Panc1 (cell line): ENCODE measurements around the gene RFC1. TPM values are rescaled to one million over a fixed set of nuclear protein-coding genes. Genes with fewer than 3 reads are reported as not detected.

Source experiments
- ATAC-seq: fragments of 200-7000 bp; cut with Tn5 transposase; 2 replicates; pipeline ENCODE4 v1.9.1; 2020; ENCODE audit warnings: mild to moderate bottlenecking, moderate library complexity
- BruUV-seq: library from RNA; stranded (reverse); fragments of 400-500 nt; replicated peaks from 2 replicates; lab custom pipeline; 2021; lab: Mats Ljungman, UMichigan
- CTCF ChIA-PET: fragments of 300-600 bp; sonication (Branson Sonifier 250); formaldehyde crosslinking; loops from one replicate; lab custom pipeline; 2022; ENCODE audit warnings: antibody characterized with exemption; lab: Charles Lee
- POLR2A ChIA-PET: fragments of 300-600 bp; sonication (Branson Sonifier 250); formaldehyde crosslinking; loops from one replicate; lab custom pipeline; 2022; ENCODE audit warnings: antibody characterized with exemption; lab: Charles Lee
- DNase-seq: peaks from one replicate; pipeline ENCODE4 v3.0.0-alpha.2; 2010; ENCODE audit warnings: low read depth, low spot score
- H3K27ac ChIP-seq: 2 replicates; pipeline ENCODE4 v1.5.1; 2011; ENCODE audit warnings: mild to moderate bottlenecking, low read length, inconsistent platforms
- H3K27me3 ChIP-seq: fragments of 200-500 bp; sonication (Bioruptor generic); 2 replicates; pipeline ENCODE4 v1.6.0; 2014; ENCODE audit warnings: low read length, inconsistent platforms; ENCODE audit not compliant: control insufficient read depth, insufficient read depth
- H3K36me3 ChIP-seq: fragments of 200-500 bp; sonication (Bioruptor generic); 2 replicates; pipeline ENCODE4 v1.5.1; 2014; ENCODE audit warnings: inconsistent platforms, mild to moderate bottlenecking, low read length, moderate library complexity; ENCODE audit not compliant: control insufficient read depth, insufficient read depth
- H3K4me1 ChIP-seq: 2 replicates; pipeline ENCODE4 v1.5.1; 2011; ENCODE audit warnings: inconsistent platforms, mild to moderate bottlenecking, low read length, moderate library complexity; ENCODE audit not compliant: control insufficient read depth, insufficient read depth
- H3K4me3 ChIP-seq, 2 experiments: 2 replicates each; pipeline ENCODE4 v1.5.1; 2011 to 2012; ENCODE audit warnings: low read depth in 2 of 2, low read length in 2 of 2, mild to moderate bottlenecking in 2 of 2, inconsistent platforms in 1 of 2, moderate library complexity in 1 of 2
- H3K9me3 ChIP-seq: fragments of 200-500 bp; sonication (Bioruptor generic); 2 replicates; pipeline ENCODE4 v1.5.1; 2014; ENCODE audit warnings: low read depth, mild to moderate bottlenecking, inconsistent platforms, low read length, moderate library complexity; ENCODE audit not compliant: control insufficient read depth, insufficient read depth
- POLR2AphosphoS5 ChIP-seq: IDR thresholded peaks from 2 replicates; pipeline ENCODE4 v1.6.1; 2012; ENCODE audit warnings: mild to moderate bottlenecking, low read depth, low read length, moderate library complexity
- SIN3A ChIP-seq: IDR thresholded peaks from 2 replicates; pipeline ENCODE4 v1.6.1; 2012; ENCODE audit warnings: low read depth, mild to moderate bottlenecking, low read length, moderate library complexity, borderline replicate concordance; ENCODE audit not compliant: insufficient read depth
- TCF7L2 ChIP-seq: IDR thresholded peaks from 2 replicates; pipeline ENCODE4 v1.6.1; 2011; ENCODE audit warnings: mild to moderate bottlenecking, low read depth, low read length, inconsistent platforms
- in situ Hi-C: cut with HindIII; loops from 2 replicates; pipeline ENCODE4 v1.10.0; 2016; ENCODE audit warnings: low sequenced_read_pairs, low pct_unique_long_range_greater_than_20kb
- intact Hi-C: fragments of 100-400 bp; cut with micrococcal nuclease; formaldehyde crosslinking; loops from one replicate; pipeline ENCODE4 v1.10.0; 2022; ENCODE audit not compliant: unreplicated experiment
- total RNA-seq: library from RNA; stranded (reverse); gene quantifications from one replicate; pipeline ENCODE4 v1.2.1, GENCODE V29; 2021; ENCODE audit not compliant: unreplicated experiment
- TF ChIP-seq, protein P1 (sequence below): fragments of 450-650 bp; IDR thresholded peaks from 2 replicates; pipeline ENCODE4 v1.5.1; 2017; ENCODE audit warnings: mild to moderate bottlenecking
- TF ChIP-seq, protein P2 (sequence below), 2 experiments: IDR thresholded peaks; 2 replicates each; pipeline ENCODE4 v1.6.1; 2011 to 2012; ENCODE audit warnings: low read depth in 2 of 2, control low read depth in 1 of 2, low read length in 1 of 2, mild to moderate bottlenecking in 1 of 2, moderate library complexity in 1 of 2; ENCODE audit not compliant: insufficient read depth in 1 of 2

RFC1 gene
- total RNA-seq, 1 experiment from 2014 or later = 34.4 TPM

DNA sequence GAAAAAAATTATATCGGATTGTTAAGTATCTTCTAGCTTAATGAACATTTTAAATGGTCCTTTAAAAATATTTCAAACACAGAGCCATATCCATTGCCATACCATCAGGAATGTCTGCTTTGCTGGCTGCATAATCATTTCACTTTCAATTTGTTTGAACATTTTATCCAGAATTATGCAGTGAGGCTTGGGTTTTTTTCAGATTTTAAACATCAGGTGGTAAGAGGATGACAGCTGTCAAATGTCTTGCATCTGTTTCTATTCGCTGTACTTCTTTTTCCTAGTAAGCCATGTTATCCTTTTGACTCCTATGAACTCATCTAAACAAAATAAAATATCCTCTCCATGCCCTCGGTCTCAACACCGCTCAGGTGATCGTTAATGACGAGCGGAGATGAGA is 802 bp downstream of the RFC1 start:
- H3K27me3 ChIP-seq = no peaks in the 10 kb centered on the region
- ATAC-seq = no peak
- no peak for DNase-seq
- peaks cover 14% of the 10 kb centered on the region; the same call in 1 of the 2 replicates for H3K4me1 ChIP-seq
- intact Hi-C loops (no loop called here), in situ Hi-C loops (no loop called here)
- CTCF ChIA-PET = interaction anchor here (0.7 kb wide), 1 partner anchor 87 kb away, joined by 9 read pairs; no protein-coding TSS in a partner anchor
- H3K36me3 ChIP-seq = peaks cover 4% of the 10 kb centered on the region; the same call in 1 of the 2 replicates
- H3K27ac ChIP-seq = peak overlapping the region; percentile 77
- TF ChIP-seq, protein P1, sequence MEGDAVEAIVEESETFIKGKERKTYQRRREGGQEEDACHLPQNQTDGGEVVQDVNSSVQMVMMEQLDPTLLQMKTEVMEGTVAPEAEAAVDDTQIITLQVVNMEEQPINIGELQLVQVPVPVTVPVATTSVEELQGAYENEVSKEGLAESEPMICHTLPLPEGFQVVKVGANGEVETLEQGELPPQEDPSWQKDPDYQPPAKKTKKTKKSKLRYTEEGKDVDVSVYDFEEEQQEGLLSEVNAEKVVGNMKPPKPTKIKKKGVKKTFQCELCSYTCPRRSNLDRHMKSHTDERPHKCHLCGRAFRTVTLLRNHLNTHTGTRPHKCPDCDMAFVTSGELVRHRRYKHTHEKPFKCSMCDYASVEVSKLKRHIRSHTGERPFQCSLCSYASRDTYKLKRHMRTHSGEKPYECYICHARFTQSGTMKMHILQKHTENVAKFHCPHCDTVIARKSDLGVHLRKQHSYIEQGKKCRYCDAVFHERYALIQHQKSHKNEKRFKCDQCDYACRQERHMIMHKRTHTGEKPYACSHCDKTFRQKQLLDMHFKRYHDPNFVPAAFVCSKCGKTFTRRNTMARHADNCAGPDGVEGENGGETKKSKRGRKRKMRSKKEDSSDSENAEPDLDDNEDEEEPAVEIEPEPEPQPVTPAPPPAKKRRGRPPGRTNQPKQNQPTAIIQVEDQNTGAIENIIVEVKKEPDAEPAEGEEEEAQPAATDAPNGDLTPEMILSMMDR = no peak
- TF ChIP-seq, protein P2, sequence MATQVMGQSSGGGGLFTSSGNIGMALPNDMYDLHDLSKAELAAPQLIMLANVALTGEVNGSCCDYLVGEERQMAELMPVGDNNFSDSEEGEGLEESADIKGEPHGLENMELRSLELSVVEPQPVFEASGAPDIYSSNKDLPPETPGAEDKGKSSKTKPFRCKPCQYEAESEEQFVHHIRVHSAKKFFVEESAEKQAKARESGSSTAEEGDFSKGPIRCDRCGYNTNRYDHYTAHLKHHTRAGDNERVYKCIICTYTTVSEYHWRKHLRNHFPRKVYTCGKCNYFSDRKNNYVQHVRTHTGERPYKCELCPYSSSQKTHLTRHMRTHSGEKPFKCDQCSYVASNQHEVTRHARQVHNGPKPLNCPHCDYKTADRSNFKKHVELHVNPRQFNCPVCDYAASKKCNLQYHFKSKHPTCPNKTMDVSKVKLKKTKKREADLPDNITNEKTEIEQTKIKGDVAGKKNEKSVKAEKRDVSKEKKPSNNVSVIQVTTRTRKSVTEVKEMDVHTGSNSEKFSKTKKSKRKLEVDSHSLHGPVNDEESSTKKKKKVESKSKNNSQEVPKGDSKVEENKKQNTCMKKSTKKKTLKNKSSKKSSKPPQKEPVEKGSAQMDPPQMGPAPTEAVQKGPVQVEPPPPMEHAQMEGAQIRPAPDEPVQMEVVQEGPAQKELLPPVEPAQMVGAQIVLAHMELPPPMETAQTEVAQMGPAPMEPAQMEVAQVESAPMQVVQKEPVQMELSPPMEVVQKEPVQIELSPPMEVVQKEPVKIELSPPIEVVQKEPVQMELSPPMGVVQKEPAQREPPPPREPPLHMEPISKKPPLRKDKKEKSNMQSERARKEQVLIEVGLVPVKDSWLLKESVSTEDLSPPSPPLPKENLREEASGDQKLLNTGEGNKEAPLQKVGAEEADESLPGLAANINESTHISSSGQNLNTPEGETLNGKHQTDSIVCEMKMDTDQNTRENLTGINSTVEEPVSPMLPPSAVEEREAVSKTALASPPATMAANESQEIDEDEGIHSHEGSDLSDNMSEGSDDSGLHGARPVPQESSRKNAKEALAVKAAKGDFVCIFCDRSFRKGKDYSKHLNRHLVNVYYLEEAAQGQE (IDR thresholded peaks at IDR 0.05; ENCODE audit: insufficient read depth in 1 of 2, low read depth in 2 of 2, low read length in 1 of 2) = no peak
- TF ChIP-seq SIN3A (no peak), POLR2AphosphoS5 (no peak), TCF7L2 (no peak)
- BruUV-seq = TSS peak; percentile 76
- H3K4me3 ChIP-seq = peak overlapping the region; percentile 89 to 93
- POLR2A ChIA-PET = interaction anchor here (0.9 kb wide), 1 partner anchor 8 kb away, joined by 8 read pairs; no protein-coding TSS in a partner anchor
- H3K9me3 ChIP-seq = no peaks in the 10 kb centered on the region

DNA sequence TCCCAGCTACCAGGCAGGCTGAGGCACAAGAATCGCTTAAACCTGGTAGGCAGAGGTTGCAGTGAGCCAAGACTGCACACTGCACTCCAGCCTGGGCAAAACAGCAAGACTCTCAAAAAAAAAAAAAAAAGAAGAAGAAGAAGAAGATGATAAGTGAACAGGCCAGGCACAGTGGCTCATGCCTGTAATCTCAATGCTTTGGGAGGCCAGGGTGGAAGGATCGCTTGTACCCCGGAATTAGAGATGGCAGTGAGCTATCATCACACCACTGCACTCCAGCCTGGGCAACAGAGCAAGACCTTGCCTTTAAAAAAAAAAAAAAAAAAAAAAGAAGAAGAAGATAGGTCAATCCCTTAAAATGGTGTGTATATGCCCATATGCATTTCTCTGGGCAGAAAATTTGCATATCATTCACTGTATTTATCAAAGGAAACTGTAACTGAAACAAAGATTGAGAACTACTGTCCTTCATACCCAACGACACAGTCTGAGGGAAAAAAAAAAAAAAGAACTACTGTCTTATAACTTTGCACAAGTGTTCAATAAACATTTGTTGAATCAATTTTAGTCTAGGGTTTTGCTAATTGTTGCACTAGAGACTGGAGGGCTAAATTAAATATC is 2.3 kb downstream of the RFC1 start:
- intact Hi-C loops (no loop called here), in situ Hi-C loops (no loop called here)
- H3K9me3 ChIP-seq = no peaks in the 10 kb centered on the region
- H3K36me3 ChIP-seq = peaks cover 4% of the 10 kb centered on the region; the same call in 1 of the 2 replicates
- BruUV-seq = no TSS peak
- ATAC-seq (no peak), DNase-seq (no peak)
- no peaks in the 10 kb centered on the region for H3K27me3 ChIP-seq
- no peak overlapping the region for H3K4me3 ChIP-seq
- ChIA-PET POLR2A (no interaction called here), CTCF (no interaction called here)
- no peak overlapping the region for H3K27ac ChIP-seq
- peaks cover 14% of the 10 kb centered on the region; the same call in 1 of the 2 replicates for H3K4me1 ChIP-seq
- no peak for TF ChIP-seq POLR2AphosphoS5
- TF ChIP-seq, protein P1 = no peak
- TF ChIP-seq TCF7L2 = no peak
- no peak for TF ChIP-seq SIN3A
- TF ChIP-seq, protein P2 (IDR thresholded peaks at IDR 0.05; ENCODE audit: insufficient read depth in 1 of 2, low read depth in 2 of 2, low read length in 1 of 2) = no peak
